Articular chondrocyte of knee joint (primary cell): ENCODE results near the gene HLA-DMB. TPM values are rescaled to one million over a fixed set of nuclear protein-coding genes. Genes with fewer than 3 reads are reported as not detected.

Experiments
- small RNA-seq: library from RNA; depleted of rRNA; stranded (forward); fragments of <200 nt; gene quantifications from one replicate; pipeline ENCODE3, GENCODE V24; 2012
- total RNA-seq: library from RNA; depleted of rRNA; stranded (reverse); fragments of >200 nt; gene quantifications from 2 replicates; pipeline ENCODE4 v1.2.3, GENCODE V29; 2012

The HLA-DMB gene
- 0.11 TPM in 1 of 2 replicates, not detected in the other for total RNA-seq

GRCh38 chr6:32940656-32941213, at the start of gene HLA-DMB:
TSS of gene HLA-DMB (minus strand) at chr6:32941028. CDS start at chr6:32940807, 221 bp downstream.

DNA sequence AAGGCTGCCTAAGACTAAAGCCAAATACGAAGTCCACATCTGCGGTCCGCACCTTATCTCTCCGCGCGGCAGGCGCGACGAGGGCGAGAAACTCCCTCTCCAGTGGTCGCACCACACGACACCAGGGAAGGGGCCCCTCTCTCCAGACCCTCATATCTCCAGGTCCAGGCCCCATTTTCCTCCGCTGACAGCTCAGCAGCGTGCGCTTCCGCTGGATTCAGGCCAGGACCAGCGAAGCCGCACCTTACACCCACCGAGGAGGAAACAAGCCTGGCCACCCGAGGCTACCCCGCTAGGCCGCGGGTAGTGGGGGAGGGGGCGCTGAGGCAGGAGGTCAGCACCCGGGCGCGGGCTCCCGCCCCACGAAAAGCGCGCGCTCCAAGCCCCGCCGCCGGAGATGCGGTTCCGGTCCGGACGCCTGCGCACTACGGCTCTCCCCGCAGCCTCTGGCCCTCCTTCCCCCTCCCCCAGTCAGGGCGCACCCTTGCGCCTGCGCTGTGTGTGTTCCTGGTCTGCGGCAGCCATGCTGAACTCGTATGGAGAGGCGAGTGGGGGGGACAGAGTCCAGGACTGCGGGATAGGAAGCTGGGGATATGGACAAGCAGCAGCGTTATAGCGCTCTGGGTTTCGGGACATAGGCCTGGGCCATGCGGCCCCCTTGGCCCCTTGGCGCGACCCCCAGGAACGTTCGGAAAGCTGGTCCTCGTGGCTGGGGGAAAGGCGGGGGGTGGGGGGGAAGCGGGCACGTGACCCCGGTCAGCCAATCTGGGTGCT, 27.5 kb upstream of the HLA-DMB start, which contains the start of gene BRD2:
Gene BRD2 (plus strand): TSS at position 502 of the 774 bp plus-strand sequence. CDS start 4,305 bp downstream, outside the sequence.

GRCh38 chr6:32952817-32953739, 12.2 kb upstream of the HLA-DMB start, which contains the start of gene HLA-DMA:
TSS of gene HLA-DMA (minus strand) at chr6:32953097. CDS start at chr6:32953036, 61 bp downstream.

Small RNA genes lying within 50 kb of the gene (small RNA-seq; reads per million reads assigned to genes)
- not detected for gene HLA-Z

Other genes starting within 250 kb of the HLA-DMB start
- gene HLA-DQA2, start 199.6 kb downstream of the HLA-DMB start, total RNA-seq = not detected in 2 replicates
- not detected in 2 replicates for gene HLA-DQB2, start 177.5 kb downstream of the HLA-DMB start, total RNA-seq
- gene HLA-DOB, start 124.0 kb downstream of the HLA-DMB start, total RNA-seq = 0.32 TPM in 1 of 2 replicates, not detected in the other
- gene TAP2, start 102.3 kb downstream of the HLA-DMB start, total RNA-seq = 10.5 and 17.1 TPM in 2 replicates
- 58.8 and 68.6 TPM in 2 replicates for gene PSMB8, start 97.0 kb downstream of the HLA-DMB start, total RNA-seq
- gene TAP1, start 87.3 kb downstream of the HLA-DMB start, total RNA-seq = 25.0 and 34.9 TPM in 2 replicates
- gene PSMB9, start 86.8 kb downstream of the HLA-DMB start, total RNA-seq = 19.3 and 23.8 TPM in 2 replicates
- gene HLA-DMA, start 12.1 kb upstream of the HLA-DMB start, total RNA-seq = 6.0 and 8.6 TPM in 2 replicates
- 133 and 138 TPM in 2 replicates for gene BRD2, start 27.6 kb upstream of the HLA-DMB start, total RNA-seq
- gene HLA-DOA, start 68.6 kb upstream of the HLA-DMB start, total RNA-seq = 0.11 TPM in 1 of 2 replicates, not detected in the other
- 7.6 and 11.9 TPM in 2 replicates for gene HLA-DPA1, start 132.6 kb upstream of the HLA-DMB start, total RNA-seq
- 21.0 and 34.6 TPM in 2 replicates for gene HLA-DPB1, start 135.0 kb upstream of the HLA-DMB start, total RNA-seq